RWPE1 (cell line): Measurements from ENCODE around the gene RAB3IL1.

ENCODE experiments used
- CTCF ChIA-PET: fragments of 350-600 bp; sonication (Branson Sonifier 250); formaldehyde crosslinking; extraction: SDS; loops from one replicate; lab custom pipeline; 2021; lab: Yijun Ruan, JAX
- POLR2A ChIA-PET: fragments of 400-600 bp; formaldehyde crosslinking; extraction: SDS; loops from one replicate; lab custom pipeline; 2020; ENCODE audit warnings: antibody characterized with exemption; ENCODE audit not compliant: low non-redundant PET; lab: Yijun Ruan, JAX
- DNase-seq: peaks from one replicate; pipeline ENCODE4 v3.0.0; 2012; ENCODE audit warnings: low spot score
- H3K27ac ChIP-seq: fragments of 450-650 bp; 2 replicates; pipeline ENCODE4 v1.5.1; 2017
- CTCF ChIP-seq: fragments of 450-650 bp; conservative IDR thresholded peaks from 2 replicates; pipeline ENCODE4 v1.5.1; 2017; ENCODE audit warnings: low read depth, mild to moderate bottlenecking

RAB3IL1 gene

GRCh38 chr11:61881397-61881796 lies 36.0 kb downstream of the RAB3IL1 start:
- H3K27ac ChIP-seq = peak overlapping the region; percentile 51
- TF ChIP-seq CTCF = no peak
- no peak for DNase-seq
- POLR2A ChIA-PET = no interaction called here
- CTCF ChIA-PET = interaction anchor here (0.6 to 1.2 kb wide), 3 partner anchors 11 to 201 kb away, joined by 3 to 4 read pairs (median 4); no protein-coding TSS in a partner anchor

- peak overlapping the region; percentile 30 for H3K27ac ChIP-seq
- no peak for TF ChIP-seq CTCF
- DNase-seq = no peak
- CTCF ChIA-PET = interaction anchor here (0.5 to 1.0 kb wide), 2 partner anchors 10 to 49 kb away, joined by 3 read pairs; no protein-coding TSS in a partner anchor
- POLR2A ChIA-PET = no interaction called here
Measured at GRCh38 chr11:61880454-61880853, 36.9 kb downstream of the RAB3IL1 start.

GRCh38 chr11:61880031-61880430 lies 37.3 kb downstream of the RAB3IL1 start:
- TF ChIP-seq CTCF = no peak
- POLR2A ChIA-PET = no interaction called here
- peak overlapping the region; percentile 30 for H3K27ac ChIP-seq
- CTCF ChIA-PET = interaction anchor here (0.6 to 1.0 kb wide), 2 partner anchors 10 to 36 kb away, joined by 3 read pairs; no protein-coding TSS in a partner anchor
- no peak for DNase-seq

- POLR2A ChIA-PET = interaction anchor here (0.5 kb wide), 1 partner anchor 28 kb away, joined by 3 read pairs; no protein-coding TSS in a partner anchor
- no peak for TF ChIP-seq CTCF
- CTCF ChIA-PET = interaction anchor here (0.8 kb wide), 1 partner anchor 19 kb away, joined by 3 read pairs; no protein-coding TSS in a partner anchor
Measured at GRCh38 chr11:61879152-61879551, 38.2 kb downstream of the RAB3IL1 start.

GRCh38 chr11:61875698-61876097 lies 41.7 kb downstream of the RAB3IL1 start:
- POLR2A ChIA-PET = no interaction called here
- TF ChIP-seq CTCF = no peak
- CTCF ChIA-PET = interaction anchor here (3.5 kb wide), 1 partner anchor 72 kb away, joined by 15 read pairs; no protein-coding TSS in a partner anchor
- H3K27ac ChIP-seq = peak overlapping the region; percentile 71
- DNase-seq = no peak

More at GRCh38 chr11:61879152-61879551, 38.2 kb downstream of the RAB3IL1 start:
- H3K27ac ChIP-seq = peak overlapping the region; percentile 30
- no peak for DNase-seq

GRCh38 chr11:61874853-61875252 lies 42.5 kb downstream of the RAB3IL1 start:
- ChIA-PET CTCF (interaction anchor here (0.9 to 3.5 kb wide), 3 partner anchors 23 to 79 kb away, joined by 3 to 15 read pairs (median 8); no protein-coding TSS in a partner anchor), POLR2A (no interaction called here)
- TF ChIP-seq CTCF = no peak
- DNase-seq = no peak
- peak overlapping the region; percentile 71 for H3K27ac ChIP-seq
